GM18861 (cell line): ENCODE results near the gene PCK2.
"Not testable (repeated sequence)": the region's sequence is repeated elsewhere in the genome, so short reads cannot be mapped to it uniquely, and the experiment has no call there.

Experiments
- ATAC-seq: cut with Tn5 transposase; IDR thresholded peaks from one replicate; pipeline ENCODE4 v1.9.1; 2021; ENCODE audit not compliant: unreplicated experiment

Gene PCK2

DNA sequence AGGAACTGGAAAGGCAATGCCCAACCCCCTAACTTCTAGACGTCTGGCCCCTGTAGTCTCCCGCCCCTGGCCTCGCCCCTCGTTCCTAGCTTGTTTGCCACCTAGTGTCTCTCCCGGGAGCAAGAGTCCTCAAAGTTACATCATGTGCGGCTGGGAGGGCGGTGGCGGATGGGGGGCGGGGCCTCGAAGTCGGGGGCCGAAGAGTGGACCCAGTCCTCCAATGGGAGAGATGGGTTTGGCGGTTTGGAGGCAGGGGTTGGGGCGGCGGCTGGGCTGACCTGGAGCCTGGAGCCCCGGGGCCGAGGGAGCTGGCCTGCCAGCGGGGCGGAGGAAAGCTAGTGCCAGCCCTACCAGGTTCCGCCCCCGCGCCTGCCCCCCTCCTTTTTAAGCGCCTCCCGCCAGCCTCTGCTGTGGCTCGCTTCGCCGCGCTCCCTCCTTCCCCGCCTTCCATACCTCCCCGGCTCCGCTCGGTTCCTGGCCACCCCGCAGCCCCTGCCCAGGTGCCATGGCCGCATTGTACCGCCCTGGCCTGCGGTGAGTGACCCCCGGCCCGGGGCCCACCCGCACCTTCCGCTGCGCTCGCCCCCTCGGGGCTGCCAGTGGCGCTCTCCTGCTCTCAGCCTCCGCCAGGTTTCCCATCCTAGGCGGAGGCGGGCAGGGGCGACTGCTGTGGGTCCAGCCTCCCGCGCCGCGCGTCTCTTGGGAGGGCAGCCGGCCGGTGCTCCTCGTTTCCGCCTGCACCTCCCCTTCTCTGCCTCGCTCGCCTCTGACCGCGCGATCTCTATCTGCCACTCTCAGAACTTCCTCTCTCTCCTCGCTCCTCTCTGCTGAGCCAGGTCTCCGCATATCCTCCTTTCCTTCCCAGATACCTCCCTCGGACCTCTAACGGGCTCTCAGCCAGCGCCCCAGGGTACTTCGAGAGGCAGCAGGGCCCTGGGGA, at the start of gene PCK2:
Gene PCK2, plus strand, starts transcription at position 411 of the 940 bp plus-strand sequence. Its CDS starts 95 bp downstream, at position 506.
- ATAC-seq: no peak

DNA sequence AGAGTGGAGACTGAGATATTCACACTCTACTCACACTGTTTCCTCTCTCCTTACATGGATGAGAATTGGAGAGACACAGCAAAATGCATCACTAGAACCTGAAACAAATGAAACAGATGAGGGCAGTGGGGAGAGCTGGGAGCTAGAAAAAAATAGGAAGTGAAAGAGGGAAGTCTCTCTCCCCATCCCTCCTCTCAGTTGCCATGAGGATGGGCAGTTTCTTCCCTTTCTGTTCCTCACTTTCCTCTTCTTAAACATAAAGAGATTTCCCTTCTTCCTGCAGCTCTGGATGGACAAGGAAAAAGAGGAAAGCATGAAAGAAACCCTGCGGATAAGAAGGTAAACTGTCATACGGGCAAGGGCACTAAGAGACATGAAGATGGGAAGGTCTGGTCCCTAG, 45.1 kb upstream of the PCK2 start:
- ATAC-seq: not testable (repeated sequence)

DNA sequence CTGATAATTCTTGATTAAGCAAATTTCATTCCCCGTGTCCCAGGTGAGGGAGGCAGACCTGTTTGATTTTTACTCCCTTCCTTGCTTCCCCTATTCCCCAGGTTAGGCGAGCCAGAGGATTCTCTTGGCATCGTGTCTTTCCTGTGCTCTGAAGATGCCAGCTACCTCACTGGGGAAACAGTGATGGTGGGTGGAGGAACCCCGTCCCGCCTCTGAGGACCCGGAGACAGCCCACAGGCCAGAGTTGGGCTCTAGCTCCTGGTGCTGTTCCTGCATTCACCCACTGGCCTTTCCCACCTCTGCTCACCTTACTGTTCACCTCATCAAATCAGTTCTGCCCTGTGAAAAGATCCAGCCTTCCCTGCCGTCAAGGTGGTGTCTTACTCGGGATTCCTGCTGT, 43.4 kb upstream of the PCK2 start:
- not testable (repeated sequence) for ATAC-seq

DNA sequence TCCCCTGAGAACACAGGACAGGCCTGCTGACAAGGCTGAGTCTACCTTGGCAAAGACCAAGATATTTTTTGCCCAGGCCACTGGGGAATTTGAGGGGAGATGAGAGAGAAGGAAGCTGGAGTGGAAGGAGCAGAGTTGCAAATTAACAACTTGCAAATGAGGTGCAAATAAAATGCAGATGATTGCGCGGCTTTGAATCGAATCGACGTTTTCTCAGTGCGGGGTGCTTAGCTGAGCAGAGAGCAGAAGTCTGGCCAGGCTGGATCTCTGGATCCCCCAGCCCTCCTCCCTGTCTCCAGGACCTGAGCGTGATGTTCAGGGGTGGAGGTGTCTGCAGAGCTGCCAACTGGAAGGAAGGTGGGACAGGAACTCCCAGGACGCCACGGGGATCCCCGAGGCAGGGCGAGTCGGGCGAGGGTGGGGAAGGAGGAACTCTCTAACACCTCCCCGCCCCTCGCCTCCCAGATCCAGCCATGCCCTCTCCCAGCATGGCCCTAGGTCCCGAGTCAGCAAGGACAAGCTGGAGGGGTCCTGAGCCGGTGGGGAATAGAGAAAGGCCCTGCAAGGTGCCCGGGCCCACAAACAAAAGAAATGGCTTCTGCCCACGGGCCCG, 42.8 kb upstream of the PCK2 start:
- no peak for ATAC-seq

DNA sequence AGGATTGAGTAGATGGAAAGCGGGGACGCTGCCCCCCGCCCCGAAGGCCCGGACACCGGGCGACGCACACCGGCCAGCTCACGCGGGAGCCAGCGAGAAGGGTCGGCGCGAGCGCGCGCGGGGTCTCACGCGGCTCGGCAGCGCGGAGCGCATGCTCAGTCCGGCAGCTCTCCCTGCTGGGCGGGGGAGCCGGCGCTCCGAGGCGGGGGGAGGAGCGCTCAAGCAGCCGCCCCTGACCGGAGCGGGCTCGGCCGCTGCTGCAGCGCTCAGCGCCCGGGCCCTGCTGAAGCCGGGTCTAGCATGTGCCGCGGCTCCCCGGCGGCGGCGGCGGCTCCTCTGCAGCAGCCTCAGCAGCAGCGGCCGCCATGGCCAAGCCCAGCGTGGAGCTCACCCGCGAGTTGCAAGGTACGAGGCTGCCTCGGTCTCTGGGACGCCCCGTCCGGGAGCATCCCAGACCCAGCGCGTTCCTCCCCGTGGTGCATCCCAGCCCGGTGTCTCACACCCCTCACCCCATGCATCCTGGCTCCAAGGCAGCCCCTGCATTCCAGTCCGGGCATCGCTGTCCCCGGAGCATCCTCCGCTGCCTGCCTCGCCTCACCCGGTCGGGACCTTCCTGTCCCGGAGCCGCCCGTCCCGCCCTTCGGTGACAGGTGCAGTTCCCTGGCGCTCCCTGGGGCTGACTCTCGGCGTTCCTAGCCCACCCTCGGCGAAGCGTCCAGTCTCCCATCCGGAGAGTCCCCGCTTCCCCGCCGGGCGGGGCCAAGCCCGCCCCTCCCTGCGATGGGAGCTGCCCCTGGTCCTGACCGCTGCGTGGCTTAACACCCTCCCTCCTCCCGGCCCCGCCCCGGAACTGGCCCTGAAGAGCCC, 42.1 kb upstream of the PCK2 start, which contains the start of gene CARMIL3:
Gene CARMIL3, plus strand, starts transcription at position 221 of the 867 bp plus-strand sequence. Its CDS starts 145 bp downstream, at position 366.
- ATAC-seq: peak; percentile 47

DNA sequence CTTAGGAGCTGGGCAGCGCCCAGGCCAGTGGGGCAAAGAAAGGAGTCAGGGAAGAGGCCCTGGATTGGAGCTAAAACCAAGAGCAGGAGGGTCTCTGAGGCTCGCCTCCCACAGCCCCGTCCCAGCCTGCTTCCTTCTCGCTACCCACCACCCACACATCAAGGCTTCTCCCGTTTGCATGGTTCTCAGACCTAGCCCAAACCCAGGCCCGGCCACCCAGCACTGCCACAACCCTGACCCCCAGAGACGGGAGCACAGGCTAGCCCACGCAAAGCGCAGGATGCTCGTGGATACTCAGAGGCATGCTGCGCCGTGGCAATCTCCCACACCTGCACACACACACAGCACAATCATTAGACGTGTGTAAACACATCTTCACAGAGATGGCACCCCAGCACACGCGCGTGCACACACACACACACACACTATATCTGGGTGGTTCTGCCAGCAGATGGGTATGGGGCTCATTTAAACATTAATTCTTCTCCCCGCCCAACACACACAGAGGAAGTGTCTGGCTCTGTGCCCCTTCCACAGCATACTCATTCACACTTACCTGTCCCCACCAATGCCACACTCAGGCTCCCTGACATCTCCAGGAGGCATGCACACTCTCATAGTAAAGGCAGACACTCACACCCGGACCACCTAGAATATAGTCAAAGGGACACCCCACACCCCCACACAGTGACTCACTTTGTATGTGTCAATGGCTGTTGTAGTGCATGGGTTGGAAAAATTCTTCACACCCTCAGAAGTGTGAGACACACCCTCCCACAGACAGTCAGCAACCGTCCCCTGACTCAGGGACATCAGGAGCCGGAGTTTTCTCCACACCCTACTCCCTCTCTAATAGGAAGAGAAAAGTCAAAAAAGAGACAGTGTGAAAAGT, 41.2 kb upstream of the PCK2 start:
- no peak for ATAC-seq

DNA sequence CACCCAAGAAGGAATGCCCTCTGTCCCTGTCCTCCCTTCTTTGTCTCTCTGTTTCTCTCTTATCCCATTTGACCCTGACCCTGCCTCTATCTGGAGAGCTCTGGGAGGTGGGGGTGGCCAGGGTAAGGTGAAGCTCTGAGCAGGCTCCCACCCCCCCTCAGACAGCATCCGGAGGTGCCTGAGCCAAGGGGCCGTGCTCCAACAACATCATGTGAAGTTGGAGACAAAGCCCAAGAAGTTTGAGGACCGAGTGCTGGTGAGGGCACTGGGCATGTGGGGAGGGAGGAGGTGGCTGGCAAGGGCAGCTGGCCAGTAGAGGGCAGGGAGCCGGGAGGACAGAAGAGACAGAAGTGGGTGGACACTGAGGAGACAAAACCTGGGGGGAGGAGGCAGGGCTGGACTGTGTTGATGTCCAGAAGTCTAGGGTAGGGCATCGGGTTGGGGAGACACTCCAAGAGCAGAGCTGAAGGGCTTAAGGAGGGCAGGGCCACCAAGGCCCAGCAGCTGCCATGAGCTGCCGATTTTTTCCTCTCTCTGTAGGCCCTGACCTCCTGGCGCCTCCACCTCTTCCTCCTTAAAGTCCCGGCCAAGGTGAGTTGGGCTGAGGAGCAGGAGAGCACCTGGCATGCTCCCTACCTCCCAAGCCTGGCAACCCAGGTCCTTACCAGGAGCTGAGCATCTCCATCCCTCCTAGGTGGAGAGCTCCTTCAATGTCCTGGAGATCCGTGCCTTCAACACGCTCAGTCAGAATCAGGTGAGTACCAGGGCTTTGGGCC, 40.4 kb upstream of the PCK2 start:
- no peak for ATAC-seq

DNA sequence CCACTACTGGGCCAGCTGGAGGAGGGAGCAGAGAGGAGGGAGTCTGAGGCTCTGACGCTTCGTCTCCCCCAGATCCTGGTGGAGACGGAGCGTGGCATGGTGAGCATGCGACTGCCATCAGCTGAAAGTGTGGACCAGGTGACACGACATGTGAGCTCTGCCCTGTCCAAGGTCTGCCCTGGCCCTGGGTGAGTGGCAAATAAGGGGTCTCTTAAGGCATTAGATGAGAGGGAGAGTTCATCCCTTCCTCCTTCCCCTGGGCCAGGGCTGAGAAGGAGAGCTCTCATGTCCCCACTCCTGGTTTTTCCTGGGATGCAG, 39.8 kb upstream of the PCK2 start:
- no peak for ATAC-seq

DNA sequence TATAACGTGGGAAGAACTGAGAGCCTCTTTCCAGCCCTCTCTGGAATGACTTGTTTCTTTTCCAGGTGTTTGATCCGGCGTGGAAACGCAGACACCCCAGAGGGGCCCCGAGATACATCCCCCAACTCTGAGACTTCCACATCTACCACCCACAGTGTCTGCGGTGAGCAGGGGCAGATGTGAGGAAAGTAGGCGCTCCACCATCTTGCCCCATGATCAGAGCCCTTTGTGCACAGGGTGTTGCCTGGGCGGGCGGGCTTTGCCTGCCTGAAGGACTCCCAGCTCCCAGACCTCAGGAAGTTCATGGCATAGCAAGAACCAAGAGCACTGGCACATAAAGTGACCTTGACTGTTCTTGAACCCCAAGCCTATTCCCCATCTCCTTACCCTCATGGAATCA, 39.5 kb upstream of the PCK2 start:
- no peak for ATAC-seq

DNA sequence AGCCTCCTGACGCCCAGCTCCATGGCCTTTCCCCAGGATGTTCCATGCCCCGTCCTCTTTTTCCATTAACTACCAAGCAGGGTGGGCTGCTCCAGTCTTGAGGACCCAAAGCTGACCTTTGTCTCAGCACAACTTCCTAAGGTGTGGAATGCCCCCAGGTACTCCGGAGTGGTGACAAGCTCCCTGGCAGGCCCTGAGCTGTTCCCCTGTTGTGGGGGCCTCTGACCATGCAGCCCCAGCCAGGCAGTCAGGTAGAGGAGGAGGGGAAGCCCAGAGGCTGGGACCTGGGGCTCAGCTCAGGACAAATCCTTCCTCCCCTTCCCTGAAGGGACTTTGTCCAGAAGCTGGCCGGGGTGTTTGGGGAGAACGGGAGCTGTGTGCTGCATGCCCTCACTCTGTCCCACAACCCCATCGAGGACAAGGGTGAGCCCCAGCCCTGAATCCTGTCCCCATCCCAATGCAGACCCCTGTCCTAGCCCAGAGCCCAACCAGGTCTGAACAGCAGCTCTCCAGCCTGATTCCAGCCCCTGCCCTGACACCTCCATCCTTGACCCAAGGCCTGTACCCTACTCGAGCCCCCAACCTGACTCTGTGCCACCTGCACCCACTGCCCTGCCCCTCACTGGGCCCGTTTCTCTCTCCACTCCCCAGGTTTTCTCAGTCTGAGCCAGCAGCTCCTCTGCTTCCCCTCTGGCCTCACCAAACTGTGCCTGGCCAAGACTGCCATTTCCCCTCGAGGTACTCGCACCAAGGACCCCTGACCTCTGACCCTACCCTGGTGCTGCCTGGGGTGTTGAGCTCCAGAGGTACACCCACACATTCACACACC, 37.9 kb upstream of the PCK2 start:
- ATAC-seq: no peak

DNA sequence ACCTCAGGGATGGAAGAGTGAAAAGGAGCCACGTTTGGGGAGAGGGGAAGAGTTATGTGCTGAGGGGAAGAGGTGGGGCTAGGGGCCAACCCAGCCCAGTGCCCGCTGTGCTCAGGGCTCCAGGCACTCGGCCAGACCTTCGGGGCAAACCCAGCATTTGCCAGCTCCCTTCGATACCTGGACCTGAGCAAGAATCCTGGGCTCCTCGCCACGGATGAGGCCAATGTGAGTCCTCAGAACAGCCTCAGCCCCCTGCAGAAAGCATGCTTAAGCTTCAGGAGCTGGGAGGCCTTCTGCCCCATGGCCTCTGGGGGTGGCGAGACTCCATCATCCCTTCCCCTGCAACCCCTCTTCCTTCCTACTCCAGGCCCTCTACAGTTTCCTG, 37.3 kb upstream of the PCK2 start:
- ATAC-seq: no peak

DNA sequence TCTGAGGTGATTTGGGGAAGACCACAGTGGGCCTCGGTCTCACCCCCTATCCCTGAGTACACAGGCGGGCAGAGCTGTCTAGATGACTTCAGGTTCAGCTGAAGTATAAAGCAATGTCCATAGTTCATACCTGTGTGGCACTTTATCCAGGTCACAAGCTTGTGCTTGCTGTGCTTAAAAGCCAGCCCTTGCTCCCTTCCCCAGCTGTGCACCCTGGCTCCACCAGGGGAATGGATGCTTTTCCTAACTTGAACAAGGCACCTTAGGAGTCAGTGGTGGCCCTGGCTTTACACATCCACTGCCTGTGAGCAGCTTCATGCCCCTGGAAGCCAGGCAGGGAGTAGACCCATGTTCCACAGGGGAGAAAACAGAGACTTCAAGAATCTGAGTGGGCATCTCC, 36.8 kb upstream of the PCK2 start:
- ATAC-seq: no peak

DNA sequence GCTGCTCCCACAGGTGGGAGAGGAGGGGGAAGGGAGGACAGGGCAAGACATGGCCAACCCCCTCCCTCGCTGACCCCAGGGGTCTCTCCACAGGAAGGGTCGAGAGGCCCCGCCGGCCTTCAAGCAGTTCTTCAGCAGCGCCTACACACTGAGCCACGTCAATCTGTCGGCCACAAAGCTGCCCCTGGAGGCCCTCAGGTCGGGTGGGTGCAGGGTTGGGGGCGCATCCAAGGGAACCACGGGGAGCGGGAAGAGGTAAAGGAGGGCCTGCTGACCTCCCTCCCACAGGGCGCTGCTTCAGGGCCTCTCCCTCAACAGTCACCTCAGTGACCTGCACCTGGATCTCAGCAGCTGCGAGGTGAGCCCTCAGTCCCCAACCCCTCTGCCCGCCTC, 36.2 kb upstream of the PCK2 start:
- no peak for ATAC-seq

DNA sequence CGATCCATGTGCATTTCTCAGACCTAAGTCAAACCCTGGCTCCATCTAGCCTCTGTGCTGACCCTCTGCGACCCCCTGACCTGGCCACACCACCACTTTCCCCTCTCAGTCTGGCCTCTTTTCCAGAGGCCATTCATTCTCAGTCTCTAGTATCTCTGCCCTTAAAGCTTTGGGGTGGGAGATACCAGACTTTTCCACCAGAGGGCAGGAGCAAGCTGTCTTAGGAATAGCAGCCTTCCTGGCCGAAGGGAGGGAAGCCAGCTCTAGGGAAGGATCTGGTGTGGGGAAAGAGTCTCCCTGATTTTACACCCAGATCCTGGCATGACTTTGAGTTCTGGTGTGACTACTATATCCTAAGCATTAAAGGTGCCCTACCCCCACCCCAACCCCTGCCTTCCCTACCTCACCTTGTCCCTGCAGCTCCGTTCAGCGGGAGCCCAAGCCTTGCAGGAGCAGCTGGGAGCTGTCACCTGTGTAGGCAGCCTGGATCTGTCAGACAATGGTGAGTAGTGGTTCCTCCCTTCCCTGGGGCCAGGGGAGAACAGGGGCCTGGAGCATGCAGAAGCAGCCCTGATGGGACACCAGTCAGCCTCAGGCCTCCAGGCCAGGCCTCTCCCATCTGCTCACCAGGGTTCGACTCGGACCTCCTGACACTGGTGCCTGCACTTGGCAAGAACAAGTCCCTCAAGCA, 35.7 kb upstream of the PCK2 start:
- no peak for ATAC-seq

DNA sequence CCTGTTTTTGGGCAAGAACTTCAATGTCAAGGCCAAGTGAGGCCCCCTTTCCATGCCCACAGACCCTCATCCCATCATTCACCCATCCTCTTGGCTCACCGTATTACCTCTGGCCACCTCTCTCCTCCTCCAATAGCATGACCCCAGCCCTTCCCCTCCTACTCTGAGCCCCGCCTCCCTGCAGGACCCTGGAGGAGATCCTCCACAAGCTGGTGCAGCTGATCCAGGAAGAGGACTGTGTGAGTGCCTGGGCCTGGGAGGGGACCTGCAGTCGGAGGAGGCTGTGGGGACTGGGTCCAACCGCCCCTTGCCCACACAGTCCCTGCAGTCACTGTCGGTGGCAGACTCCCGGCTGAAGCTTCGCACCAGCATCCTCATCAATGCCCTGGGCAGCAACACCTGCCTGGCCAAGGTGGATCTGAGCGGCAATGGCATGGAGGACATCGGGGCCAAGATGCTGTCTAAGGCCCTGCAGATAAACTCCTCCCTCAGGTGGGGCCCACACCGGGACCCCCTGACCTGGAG, 35.1 kb upstream of the PCK2 start:
- ATAC-seq: no peak

DNA sequence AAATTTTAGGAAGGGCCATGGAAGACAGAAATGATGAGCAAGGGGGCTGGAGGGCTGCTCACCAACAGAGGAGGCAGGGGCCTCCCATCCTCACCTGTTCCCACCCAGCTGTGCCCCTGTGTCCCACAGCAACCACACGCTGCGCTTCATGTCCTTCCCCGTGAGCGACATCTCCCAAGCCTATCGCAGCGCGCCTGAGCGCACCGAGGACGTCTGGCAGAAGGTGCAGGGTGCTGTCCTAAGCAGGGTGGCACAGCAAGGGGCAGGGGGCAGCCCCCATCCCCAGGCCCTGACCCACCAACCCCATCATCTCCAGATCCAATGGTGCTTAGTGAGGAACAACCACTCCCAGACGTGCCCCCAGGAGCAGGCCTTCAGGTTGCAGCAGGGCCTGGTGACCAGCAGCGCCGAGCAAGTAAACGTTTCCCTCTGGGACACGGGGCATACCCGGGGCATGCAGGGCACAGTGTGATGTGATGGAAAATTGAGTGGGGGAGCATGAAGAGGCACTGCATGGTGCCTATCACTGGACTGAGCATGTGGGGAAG, 34.2 kb upstream of the PCK2 start:
- no peak for ATAC-seq

DNA sequence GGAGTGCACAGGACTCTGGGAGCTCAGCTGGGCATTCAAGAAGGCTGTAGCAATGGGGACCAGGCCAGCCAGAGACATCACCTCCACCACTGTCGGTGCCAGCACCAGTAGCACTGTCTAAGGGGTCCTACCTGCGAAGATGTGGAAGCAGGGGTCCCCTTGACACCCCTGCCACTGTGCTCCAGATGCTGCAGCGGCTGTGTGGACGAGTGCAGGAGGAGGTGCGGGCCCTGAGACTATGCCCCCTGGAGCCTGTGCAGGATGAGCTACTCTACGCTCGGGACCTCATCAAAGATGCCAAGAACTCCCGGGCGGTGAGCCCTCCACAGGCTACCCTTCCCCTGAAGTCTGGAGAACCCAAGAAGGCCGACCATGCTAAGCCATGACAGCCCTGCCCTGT, 33.7 kb upstream of the PCK2 start:
- ATAC-seq: no peak
